Islet precursor cell (in vitro differentiated cells): ENCODE data around the gene CYTH1.
"Not testable (repeated sequence)": the region's sequence is repeated elsewhere in the genome, so short reads cannot be mapped to it uniquely, and the experiment has no call there.

Experiments
- DNase-seq: peaks from one replicate; pipeline ENCODE4 v3.0.0-alpha.2; 2018

Gene CYTH1

GRCh38 chr17:78680436-78680835, 101.6 kb downstream of the CYTH1 start:
- no peak for DNase-seq

GRCh38 chr17:78679495-78680395, 102.3 kb downstream of the CYTH1 start:
- no peak for DNase-seq

GRCh38 chr17:78678711-78679110, 103.4 kb downstream of the CYTH1 start:
- DNase-seq = no peak

GRCh38 chr17:78678222-78678557, 103.9 kb downstream of the CYTH1 start:
- no peak for DNase-seq

- no peak for DNase-seq
These were observed 104.5 kb downstream of the CYTH1 start for GRCh38 chr17:78677303-78678221.

- DNase-seq = no peak
These were observed 105.4 kb downstream of the CYTH1 start for GRCh38 chr17:78676412-78677302.

GRCh38 chr17:78675836-78676235, 106.2 kb downstream of the CYTH1 start:
- no peak for DNase-seq

- peak; percentile 48 for DNase-seq
These were observed 106.8 kb downstream of the CYTH1 start for GRCh38 chr17:78675316-78675616.

- peak; percentile 52 for DNase-seq
These were observed 107.3 kb downstream of the CYTH1 start for GRCh38 chr17:78674595-78675315.

- DNase-seq = no peak
These were observed 107.9 kb downstream of the CYTH1 start for GRCh38 chr17:78674156-78674555.

- DNase-seq = peak; percentile 54
These were observed 108.7 kb downstream of the CYTH1 start for GRCh38 chr17:78673395-78673794.

GRCh38 chr17:78672871-78673371, 109.2 kb downstream of the CYTH1 start:
- DNase-seq = peak; percentile 52

GRCh38 chr17:78672005-78672404, 110.1 kb downstream of the CYTH1 start:
- no peak for DNase-seq

- DNase-seq = not testable (repeated sequence)
These were observed 110.4 kb downstream of the CYTH1 start for GRCh38 chr17:78671726-78672001.

GRCh38 chr17:78670850-78671725, 111.0 kb downstream of the CYTH1 start:
- DNase-seq = no peak

GRCh38 chr17:78669975-78670518, 112.0 kb downstream of the CYTH1 start:
- peak; percentile 60 for DNase-seq

- peak; percentile 56 for DNase-seq
These were observed 112.7 kb downstream of the CYTH1 start for GRCh38 chr17:78669256-78669974.

- DNase-seq = no peak
These were observed 113.2 kb downstream of the CYTH1 start for GRCh38 chr17:78668847-78669246.

- DNase-seq = peak; percentile 54
These were observed 114.1 kb downstream of the CYTH1 start for GRCh38 chr17:78667741-78668640.
